GM13976 (cell line): ENCODE measurements around the gene STK17B.

Experiments
- DNase-seq: peaks from one replicate; pipeline ENCODE4 v3.0.0; 2012; ENCODE audit warnings: low spot score
- CTCF ChIP-seq: IDR thresholded peaks from 2 replicates; pipeline ENCODE4 v1.5.1; 2012; ENCODE audit warnings: borderline replicate concordance, mild to moderate bottlenecking; ENCODE audit not compliant: insufficient read depth; ENCODE audit errors: extremely low read depth, missing control alignments, control extremely low read depth
- in situ Hi-C: fragments of 300-500 bp; cut with MboI; formaldehyde crosslinking; loops from one replicate; pipeline ENCODE4 v1.12.0; 2022; ENCODE audit warnings: low sequenced_read_pairs, mixed read lengths, inconsistent platforms; ENCODE audit not compliant: unreplicated experiment

The STK17B gene

GRCh38 chr2:196214156-196214555, 42.8 kb upstream of the STK17B start:
- in situ Hi-C loops: no loop called here
- TF ChIP-seq CTCF: no peak
- no peak for DNase-seq

GRCh38 chr2:196213252-196213980, 42.0 kb upstream of the STK17B start:
- DNase-seq: no peak
- TF ChIP-seq CTCF: no peak
- in situ Hi-C loops: no loop called here

- no peak for DNase-seq
- in situ Hi-C loops: no loop called here
- no peak for TF ChIP-seq CTCF
Measured at GRCh38 chr2:196208915-196209314, 37.5 kb upstream of the STK17B start.

DNA sequence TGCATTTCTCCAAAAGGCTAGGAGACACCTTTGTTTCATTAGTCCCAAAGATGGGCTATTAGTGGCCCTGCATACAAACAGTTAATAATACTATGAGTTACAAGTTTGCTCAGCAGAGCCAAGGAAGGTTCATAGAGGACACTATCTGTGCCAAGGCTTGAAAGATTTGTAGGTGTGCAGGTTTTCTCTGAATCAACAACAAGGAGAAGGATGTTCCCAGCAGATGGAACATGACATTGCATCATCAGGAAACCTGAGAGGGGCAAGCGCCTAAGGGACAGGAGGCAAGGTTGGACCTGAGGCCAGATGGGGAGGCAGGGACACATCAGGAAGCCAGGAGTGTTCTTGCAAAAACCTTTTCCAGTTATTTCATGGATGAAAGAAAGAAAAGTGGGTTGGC, 35.4 kb upstream of the STK17B start:
- in situ Hi-C loops: no loop called here
- no peak for DNase-seq
- TF ChIP-seq CTCF: no peak

- no peak for TF ChIP-seq CTCF
- DNase-seq: no peak
- in situ Hi-C loops: no loop called here
Measured at GRCh38 chr2:196205881-196206435, 34.6 kb upstream of the STK17B start.

DNA sequence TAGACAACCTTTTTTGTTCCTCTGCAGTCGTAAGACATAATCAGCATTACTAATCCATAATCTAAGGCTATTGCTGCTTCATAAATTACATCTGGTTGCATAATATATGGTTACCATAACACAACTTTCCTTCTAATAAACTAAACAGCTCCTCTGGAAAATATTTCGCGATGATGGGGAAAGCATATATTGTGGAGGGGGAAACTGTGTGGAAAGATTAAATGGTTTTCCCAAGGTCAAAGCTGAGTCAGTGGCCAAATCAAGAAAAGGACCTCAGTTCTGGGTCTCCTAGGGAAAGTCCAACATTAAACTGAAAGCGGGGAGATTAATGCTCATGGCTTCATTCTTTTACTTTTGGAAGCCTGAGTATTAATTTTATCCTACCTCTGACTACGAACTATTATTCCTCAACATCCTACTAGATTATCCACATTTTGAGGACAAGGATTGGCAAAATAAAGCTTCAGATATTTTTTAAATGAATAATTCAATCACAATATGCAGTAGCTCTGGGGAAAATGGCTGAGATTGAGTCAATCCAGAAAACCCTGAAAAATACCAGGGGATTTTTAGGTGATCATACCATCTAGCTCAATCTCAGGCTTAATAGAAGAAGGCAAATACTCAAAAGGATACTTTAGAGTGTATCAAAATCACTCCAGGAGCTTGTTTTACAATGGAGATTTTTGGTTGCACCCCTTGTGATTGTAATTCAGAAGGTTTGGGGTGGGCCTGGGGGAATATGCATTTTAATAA, 33.8 kb upstream of the STK17B start:
- no peak for TF ChIP-seq CTCF
- no peak for DNase-seq
- in situ Hi-C loops: no loop called here
